GM21717 (cell line): ENCODE data around the gene ROCK2.

Experiments
- ATAC-seq: cut with Tn5 transposase; IDR thresholded peaks from one replicate; pipeline ENCODE4 v1.9.1; 2021; ENCODE audit warnings: mild to moderate bottlenecking, moderate library complexity; ENCODE audit not compliant: unreplicated experiment

The ROCK2 gene

GRCh38 chr2:11132036-11132671 lies 212.3 kb downstream of the ROCK2 start:
- ATAC-seq, result no peak

- no peak for ATAC-seq
Measured at GRCh38 chr2:11131166-11131920, 213.1 kb downstream of the ROCK2 start.
